Lower lobe of right lung (tissue), 2 donors: ENCODE results near the gene ETV3. TPM values are rescaled to one million over a fixed set of nuclear protein-coding genes. Genes with fewer than 3 reads are reported as not detected.

ENCODE experiments used
- ATAC-seq, 2 donors: fragments of 200-7000 bp; cut with Tn5 transposase; one replicate each; pipeline ENCODE4 v1.9.1; 2020 to 2022; ENCODE audit warnings: mild to moderate bottlenecking in 2 of 2, moderate library complexity in 2 of 2
- DNase-seq: peaks from one replicate; pipeline ENCODE4 v3.0.0-alpha.2; 2020
- H3K27ac ChIP-seq: fragments of 200-600 bp; one replicate; pipeline ENCODE4 v1.8.0; 2022
- H3K27me3 ChIP-seq: fragments of 200-600 bp; one replicate; pipeline ENCODE4 v1.8.0; 2022; ENCODE audit warnings: low read depth
- H3K36me3 ChIP-seq: fragments of 200-600 bp; one replicate; pipeline ENCODE4 v1.8.0; 2022; ENCODE audit warnings: mild to moderate bottlenecking
- H3K4me1 ChIP-seq: fragments of 200-600 bp; one replicate; pipeline ENCODE4 v1.8.0; 2022
- H3K4me3 ChIP-seq: fragments of 200-600 bp; one replicate; pipeline ENCODE4 v1.8.0; 2022; ENCODE audit warnings: mild to moderate bottlenecking
- H3K9me3 ChIP-seq: fragments of 200-600 bp; one replicate; pipeline ENCODE4 v1.8.0; 2022
- CTCF ChIP-seq: fragments of 200-600 bp; IDR thresholded peaks from one replicate; pipeline ENCODE4 v1.8.0; 2022; ENCODE audit warnings: antibody characterized with exemption, mild to moderate bottlenecking
- intact Hi-C: fragments of 100-400 bp; cut with DNase I; formaldehyde crosslinking; loops from one replicate; pipeline ENCODE4 v1.11.0; 2022
- total RNA-seq: library from RNA; stranded (reverse); fragmentation: NEBNext Ultra II Directional; extraction: Animal tissue kit (Norgen Biotek cat#: 25700); gene quantifications from one replicate; pipeline ENCODE4 v1.2.1, GENCODE V29; 2021
- donor health status: DM: no; HTN: yes; CAD: no; lungs with severe emphysema.

Gene ETV3
- total RNA-seq, 1 donor from 2014 or later: 29.5 TPM

GRCh38 chr1:157110686-157111085 lies 27.5 kb downstream of the ETV3 start:
- ATAC-seq: no peak
- DNase-seq: no peak
- Histone ChIP-seq H3K27ac (no peak overlapping the region), H3K4me3 (no peak overlapping the region), H3K36me3 (no peaks in the 10 kb centered on the region), H3K4me1 (peaks cover 5% of the 10 kb centered on the region), H3K9me3 (no peaks in the 10 kb centered on the region), H3K27me3 (peaks cover 24% of the 10 kb centered on the region)
- intact Hi-C loops: no loop called here
- no peak for TF ChIP-seq CTCF

GRCh38 chr1:157110003-157110402 lies 28.2 kb downstream of the ETV3 start:
- DNase-seq (no peak), ATAC-seq (no peak)
- peaks cover 5% of the 10 kb centered on the region for H3K4me1 ChIP-seq
- TF ChIP-seq CTCF: no peak
- H3K4me3 ChIP-seq: no peak overlapping the region
- H3K27me3 ChIP-seq: peaks cover 24% of the 10 kb centered on the region
- H3K36me3 ChIP-seq: no peaks in the 10 kb centered on the region
- no peak overlapping the region for H3K27ac ChIP-seq
- H3K9me3 ChIP-seq: no peaks in the 10 kb centered on the region
- intact Hi-C loops: no loop called here

- Histone ChIP-seq H3K36me3 (no peaks in the 10 kb centered on the region), H3K27me3 (peaks cover 24% of the 10 kb centered on the region), H3K27ac (no peak overlapping the region), H3K4me1 (peaks cover 5% of the 10 kb centered on the region), H3K4me3 (no peak overlapping the region), H3K9me3 (no peaks in the 10 kb centered on the region)
- intact Hi-C loops: no loop called here
- no peak for ATAC-seq
- DNase-seq: no peak
- TF ChIP-seq CTCF: no peak
Observed at GRCh38 chr1:157108448-157108847, 29.7 kb downstream of the ETV3 start.

- intact Hi-C loops: no loop called here
- no peak for ATAC-seq
- DNase-seq: no peak
Observed at GRCh38 chr1:157107702-157108101, 30.5 kb downstream of the ETV3 start.

GRCh38 chr1:157106813-157107189 lies 31.4 kb downstream of the ETV3 start:
- peaks cover 5% of the 10 kb centered on the region for H3K4me1 ChIP-seq
- H3K4me3 ChIP-seq: no peak overlapping the region
- DNase-seq (no peak), ATAC-seq (no peak)
- no peaks in the 10 kb centered on the region for H3K9me3 ChIP-seq
- no peak for TF ChIP-seq CTCF
- H3K27me3 ChIP-seq: peaks cover 24% of the 10 kb centered on the region
- H3K36me3 ChIP-seq: no peaks in the 10 kb centered on the region
- no peak overlapping the region for H3K27ac ChIP-seq
- intact Hi-C loops: no loop called here

More at GRCh38 chr1:157107702-157108101, 30.5 kb downstream of the ETV3 start:
- no peaks in the 10 kb centered on the region for H3K9me3 ChIP-seq
- H3K27me3 ChIP-seq: peaks cover 24% of the 10 kb centered on the region
- TF ChIP-seq CTCF: no peak
- no peak overlapping the region for H3K27ac ChIP-seq
- H3K36me3 ChIP-seq: no peaks in the 10 kb centered on the region
- H3K4me3 ChIP-seq: no peak overlapping the region
- peaks cover 5% of the 10 kb centered on the region for H3K4me1 ChIP-seq
